GM23338 (cell line): ENCODE measurements around the gene HHAT. TPM values are rescaled to one million over a fixed set of nuclear protein-coding genes. Genes with fewer than 3 reads are reported as not detected.

Source experiments
- ATAC-seq: fragments of 200-7000 bp; cut with Tn5 transposase; 3 replicates; pipeline ENCODE4 v1.9.1; 2020
- DNase-seq: peaks from one replicate; pipeline ENCODE4 v3.0.0-alpha.2; 2015; ENCODE audit warnings: low spot score
- H2AFZ ChIP-seq: fragments of 200-600 bp; sonication (generic); 2 replicates; pipeline ENCODE4 v1.8.0; 2016; ENCODE audit warnings: antibody characterized with exemption, mild to moderate bottlenecking, moderate library complexity
- H3F3A ChIP-seq: fragments of 200-600 bp; sonication (generic); replicated peaks from 2 replicates; pipeline ENCODE4 v1.8.0; 2017; ENCODE audit warnings: antibody characterized with exemption, mixed run types, low read depth
- H3K27ac ChIP-seq: fragments of 200-600 bp; sonication (generic); 2 replicates; pipeline ENCODE4 v1.6.1; 2016; ENCODE audit warnings: low read depth
- H3K27me3 ChIP-seq: fragments of 200-600 bp; sonication (generic); 2 replicates; pipeline ENCODE4 v1.8.0; 2016; ENCODE audit warnings: mild to moderate bottlenecking, mixed run types, moderate library complexity; ENCODE audit not compliant: insufficient read depth
- H3K36me3 ChIP-seq: fragments of 200-600 bp; sonication (generic); 2 replicates; pipeline ENCODE4 v1.8.0; 2016; ENCODE audit warnings: mild to moderate bottlenecking; ENCODE audit not compliant: insufficient read depth
- H3K4me1 ChIP-seq: fragments of 200-600 bp; sonication (generic); 2 replicates; pipeline ENCODE4 v1.8.0; 2016; ENCODE audit warnings: mild to moderate bottlenecking, moderate library complexity; ENCODE audit not compliant: insufficient read depth
- H3K4me2 ChIP-seq: fragments of 200-600 bp; sonication (generic); 2 replicates; pipeline ENCODE4 v1.7.1; 2017; ENCODE audit warnings: mixed run types
- H3K4me3 ChIP-seq: fragments of 200-600 bp; sonication (generic); 2 replicates; pipeline ENCODE4 v1.6.1; 2016; ENCODE audit warnings: mixed run types
- H3K79me2 ChIP-seq: fragments of 200-600 bp; sonication (generic); replicated peaks from 2 replicates; pipeline ENCODE4 v1.8.0; 2017; ENCODE audit warnings: mild to moderate bottlenecking; ENCODE audit not compliant: insufficient read depth
- H3K9me2 ChIP-seq: fragments of 200-600 bp; sonication (generic); 2 replicates; pipeline ENCODE4 v1.8.0; 2017; ENCODE audit not compliant: insufficient read depth
- H4K20me1 ChIP-seq: fragments of 200-600 bp; sonication (generic); replicated peaks from 2 replicates; pipeline ENCODE4 v1.8.0; 2017; ENCODE audit warnings: mild to moderate bottlenecking; ENCODE audit not compliant: insufficient read depth
- H3K27ac Mint-ChIP-seq: 2 replicates; pipeline ENCODE4 v1.8.0; 2020; ENCODE audit warnings: inconsistent platforms, mild to moderate bottlenecking, moderate library complexity, mixed read lengths
- H3K27me3 Mint-ChIP-seq: 3 replicates; pipeline ENCODE4 v1.8.0; 2022; ENCODE audit warnings: low read depth, mild to moderate bottlenecking, moderate library complexity, mixed read lengths, inconsistent platforms; ENCODE audit not compliant: insufficient read depth, poor library complexity
- H3K36me3 Mint-ChIP-seq: 3 replicates; pipeline ENCODE4 v1.8.0; 2021; ENCODE audit warnings: low read depth, mild to moderate bottlenecking, inconsistent platforms, moderate library complexity, mixed read lengths
- H3K4me1 Mint-ChIP-seq: 3 replicates; pipeline ENCODE4 v1.8.0; 2020; ENCODE audit warnings: mild to moderate bottlenecking, inconsistent platforms, mixed read lengths
- H3K4me3 Mint-ChIP-seq: 3 replicates; pipeline ENCODE4 v1.8.0; 2021; ENCODE audit warnings: moderate library complexity, mild to moderate bottlenecking, inconsistent platforms, mixed read lengths
- H3K9me3 Mint-ChIP-seq: 3 replicates; pipeline ENCODE4 v1.8.0; 2020; ENCODE audit warnings: moderate library complexity, mild to moderate bottlenecking, inconsistent platforms, mixed read lengths
- EZH2phosphoT487 ChIP-seq: fragments of 200-600 bp; sonication (generic); IDR thresholded peaks from one replicate; pipeline ENCODE4 v1.8.1; 2018; ENCODE audit warnings: antibody characterized with exemption; ENCODE audit not compliant: unreplicated experiment
- POLR2AphosphoS5 ChIP-seq: IDR thresholded peaks from 2 replicates; pipeline ENCODE4 v1.6.1; 2016; ENCODE audit warnings: antibody characterized with exemption, low read depth
- ZNF114 ChIP-seq: fragments of 250-450 bp; sonication (Bioruptor Pico); IDR thresholded peaks from 2 replicates; pipeline ENCODE4 v1.5.0; 2020; ENCODE audit warnings: mild to moderate bottlenecking, moderate library complexity
- polyA plus RNA-seq: library from polyadenylated mRNA; unstranded; fragments of >200 nt; fragmentation: Nextera tagmentation; extraction: Ambion mirVana; gene quantifications from 2 replicates; pipeline ENCODE4 v1.2.1, GENCODE V29; 2016
- total RNA-seq: library from RNA; depleted of rRNA; stranded (reverse); fragments of >200 nt; shearing (Covaris generic); gene quantifications from 2 replicates; pipeline ENCODE4 v1.2.3, GENCODE V29; 2014
- TF ChIP-seq, protein P1 (sequence below): IDR thresholded peaks from one replicate; pipeline ENCODE4 v1.6.1; 2018; ENCODE audit warnings: antibody characterized with exemption; ENCODE audit not compliant: unreplicated experiment
- TF ChIP-seq, protein P2 (sequence below): fragments of 250-450 bp; sonication (Bioruptor Pico); IDR thresholded peaks from 2 replicates; pipeline ENCODE4 v1.5.0; 2020; ENCODE audit warnings: mild to moderate bottlenecking, moderate library complexity

HHAT gene
- total and polyA plus RNA-seq, 2 experiments from 2014 or later, result 0.11 to 0.66 TPM

DNA sequence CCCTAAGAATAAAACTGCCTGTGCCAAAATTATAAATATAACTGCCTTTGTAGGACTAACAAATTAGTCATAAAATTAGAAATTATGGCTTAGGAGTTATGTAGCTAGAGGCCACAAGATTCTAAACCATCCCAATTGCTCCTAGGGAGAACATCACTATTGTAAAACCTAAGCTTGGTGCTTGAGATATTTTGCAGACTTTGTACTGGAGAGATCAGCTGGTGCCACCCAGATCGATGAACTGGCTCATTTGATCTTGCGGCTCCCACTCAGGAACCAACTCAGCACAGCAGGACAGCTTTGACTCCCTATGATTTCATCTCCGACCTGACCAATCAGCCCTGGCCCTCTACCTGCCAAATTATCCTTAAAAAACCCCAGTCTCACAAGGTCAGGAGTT is 30.6 kb downstream of the HHAT start (continued):
- TF ChIP-seq, protein P1, sequence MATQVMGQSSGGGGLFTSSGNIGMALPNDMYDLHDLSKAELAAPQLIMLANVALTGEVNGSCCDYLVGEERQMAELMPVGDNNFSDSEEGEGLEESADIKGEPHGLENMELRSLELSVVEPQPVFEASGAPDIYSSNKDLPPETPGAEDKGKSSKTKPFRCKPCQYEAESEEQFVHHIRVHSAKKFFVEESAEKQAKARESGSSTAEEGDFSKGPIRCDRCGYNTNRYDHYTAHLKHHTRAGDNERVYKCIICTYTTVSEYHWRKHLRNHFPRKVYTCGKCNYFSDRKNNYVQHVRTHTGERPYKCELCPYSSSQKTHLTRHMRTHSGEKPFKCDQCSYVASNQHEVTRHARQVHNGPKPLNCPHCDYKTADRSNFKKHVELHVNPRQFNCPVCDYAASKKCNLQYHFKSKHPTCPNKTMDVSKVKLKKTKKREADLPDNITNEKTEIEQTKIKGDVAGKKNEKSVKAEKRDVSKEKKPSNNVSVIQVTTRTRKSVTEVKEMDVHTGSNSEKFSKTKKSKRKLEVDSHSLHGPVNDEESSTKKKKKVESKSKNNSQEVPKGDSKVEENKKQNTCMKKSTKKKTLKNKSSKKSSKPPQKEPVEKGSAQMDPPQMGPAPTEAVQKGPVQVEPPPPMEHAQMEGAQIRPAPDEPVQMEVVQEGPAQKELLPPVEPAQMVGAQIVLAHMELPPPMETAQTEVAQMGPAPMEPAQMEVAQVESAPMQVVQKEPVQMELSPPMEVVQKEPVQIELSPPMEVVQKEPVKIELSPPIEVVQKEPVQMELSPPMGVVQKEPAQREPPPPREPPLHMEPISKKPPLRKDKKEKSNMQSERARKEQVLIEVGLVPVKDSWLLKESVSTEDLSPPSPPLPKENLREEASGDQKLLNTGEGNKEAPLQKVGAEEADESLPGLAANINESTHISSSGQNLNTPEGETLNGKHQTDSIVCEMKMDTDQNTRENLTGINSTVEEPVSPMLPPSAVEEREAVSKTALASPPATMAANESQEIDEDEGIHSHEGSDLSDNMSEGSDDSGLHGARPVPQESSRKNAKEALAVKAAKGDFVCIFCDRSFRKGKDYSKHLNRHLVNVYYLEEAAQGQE, result no peak
- no peak for TF ChIP-seq POLR2AphosphoS5
- no peak for TF ChIP-seq ZNF114
- TF ChIP-seq, protein P2, sequence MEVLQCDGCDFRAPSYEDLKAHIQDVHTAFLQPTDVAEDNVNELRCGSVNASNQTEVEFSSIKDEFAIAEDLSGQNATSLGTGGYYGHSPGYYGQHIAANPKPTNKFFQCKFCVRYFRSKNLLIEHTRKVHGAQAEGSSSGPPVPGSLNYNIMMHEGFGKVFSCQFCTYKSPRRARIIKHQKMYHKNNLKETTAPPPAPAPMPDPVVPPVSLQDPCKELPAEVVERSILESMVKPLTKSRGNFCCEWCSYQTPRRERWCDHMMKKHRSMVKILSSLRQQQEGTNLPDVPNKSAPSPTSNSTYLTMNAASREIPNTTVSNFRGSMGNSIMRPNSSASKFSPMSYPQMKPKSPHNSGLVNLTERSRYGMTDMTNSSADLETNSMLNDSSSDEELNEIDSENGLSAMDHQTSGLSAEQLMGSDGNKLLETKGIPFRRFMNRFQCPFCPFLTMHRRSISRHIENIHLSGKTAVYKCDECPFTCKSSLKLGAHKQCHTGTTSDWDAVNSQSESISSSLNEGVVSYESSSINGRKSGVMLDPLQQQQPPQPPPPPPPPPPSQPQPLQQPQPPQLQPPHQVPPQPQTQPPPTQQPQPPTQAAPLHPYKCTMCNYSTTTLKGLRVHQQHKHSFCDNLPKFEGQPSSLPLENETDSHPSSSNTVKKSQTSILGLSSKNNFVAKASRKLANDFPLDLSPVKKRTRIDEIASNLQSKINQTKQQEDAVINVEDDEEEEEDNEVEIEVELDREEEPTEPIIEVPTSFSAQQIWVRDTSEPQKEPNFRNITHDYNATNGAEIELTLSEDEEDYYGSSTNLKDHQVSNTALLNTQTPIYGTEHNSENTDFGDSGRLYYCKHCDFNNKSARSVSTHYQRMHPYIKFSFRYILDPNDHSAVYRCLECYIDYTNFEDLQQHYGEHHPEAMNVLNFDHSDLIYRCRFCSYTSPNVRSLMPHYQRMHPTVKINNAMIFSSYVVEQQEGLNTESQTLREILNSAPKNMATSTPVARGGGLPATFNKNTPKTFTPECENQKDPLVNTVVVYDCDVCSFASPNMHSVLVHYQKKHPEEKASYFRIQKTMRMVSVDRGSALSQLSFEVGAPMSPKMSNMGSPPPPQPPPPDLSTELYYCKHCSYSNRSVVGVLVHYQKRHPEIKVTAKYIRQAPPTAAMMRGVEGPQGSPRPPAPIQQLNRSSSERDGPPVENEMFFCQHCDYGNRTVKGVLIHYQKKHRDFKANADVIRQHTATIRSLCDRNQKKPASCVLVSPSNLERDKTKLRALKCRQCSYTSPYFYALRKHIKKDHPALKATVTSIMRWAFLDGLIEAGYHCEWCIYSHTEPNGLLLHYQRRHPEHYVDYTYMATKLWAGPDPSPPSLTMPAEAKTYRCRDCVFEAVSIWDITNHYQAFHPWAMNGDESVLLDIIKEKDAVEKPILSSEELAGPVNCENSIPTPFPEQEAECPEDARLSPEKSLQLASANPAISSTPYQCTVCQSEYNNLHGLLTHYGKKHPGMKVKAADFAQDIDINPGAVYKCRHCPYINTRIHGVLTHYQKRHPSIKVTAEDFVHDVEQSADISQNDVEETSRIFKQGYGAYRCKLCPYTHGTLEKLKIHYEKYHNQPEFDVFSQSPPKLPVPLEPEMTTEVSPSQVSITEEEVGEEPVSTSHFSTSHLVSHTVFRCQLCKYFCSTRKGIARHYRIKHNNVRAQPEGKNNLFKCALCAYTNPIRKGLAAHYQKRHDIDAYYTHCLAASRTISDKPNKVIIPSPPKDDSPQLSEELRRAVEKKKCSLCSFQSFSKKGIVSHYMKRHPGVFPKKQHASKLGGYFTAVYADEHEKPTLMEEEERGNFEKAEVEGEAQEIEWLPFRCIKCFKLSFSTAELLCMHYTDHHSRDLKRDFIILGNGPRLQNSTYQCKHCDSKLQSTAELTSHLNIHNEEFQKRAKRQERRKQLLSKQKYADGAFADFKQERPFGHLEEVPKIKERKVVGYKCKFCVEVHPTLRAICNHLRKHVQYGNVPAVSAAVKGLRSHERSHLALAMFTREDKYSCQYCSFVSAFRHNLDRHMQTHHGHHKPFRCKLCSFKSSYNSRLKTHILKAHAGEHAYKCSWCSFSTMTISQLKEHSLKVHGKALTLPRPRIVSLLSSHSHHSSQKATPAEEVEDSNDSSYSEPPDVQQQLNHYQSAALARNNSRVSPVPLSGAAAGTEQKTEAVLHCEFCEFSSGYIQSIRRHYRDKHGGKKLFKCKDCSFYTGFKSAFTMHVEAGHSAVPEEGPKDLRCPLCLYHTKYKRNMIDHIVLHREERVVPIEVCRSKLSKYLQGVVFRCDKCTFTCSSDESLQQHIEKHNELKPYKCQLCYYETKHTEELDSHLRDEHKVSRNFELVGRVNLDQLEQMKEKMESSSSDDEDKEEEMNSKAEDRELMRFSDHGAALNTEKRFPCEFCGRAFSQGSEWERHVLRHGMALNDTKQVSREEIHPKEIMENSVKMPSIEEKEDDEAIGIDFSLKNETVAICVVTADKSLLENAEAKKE (CRISPR knock-in tag), result no peak

DNA sequence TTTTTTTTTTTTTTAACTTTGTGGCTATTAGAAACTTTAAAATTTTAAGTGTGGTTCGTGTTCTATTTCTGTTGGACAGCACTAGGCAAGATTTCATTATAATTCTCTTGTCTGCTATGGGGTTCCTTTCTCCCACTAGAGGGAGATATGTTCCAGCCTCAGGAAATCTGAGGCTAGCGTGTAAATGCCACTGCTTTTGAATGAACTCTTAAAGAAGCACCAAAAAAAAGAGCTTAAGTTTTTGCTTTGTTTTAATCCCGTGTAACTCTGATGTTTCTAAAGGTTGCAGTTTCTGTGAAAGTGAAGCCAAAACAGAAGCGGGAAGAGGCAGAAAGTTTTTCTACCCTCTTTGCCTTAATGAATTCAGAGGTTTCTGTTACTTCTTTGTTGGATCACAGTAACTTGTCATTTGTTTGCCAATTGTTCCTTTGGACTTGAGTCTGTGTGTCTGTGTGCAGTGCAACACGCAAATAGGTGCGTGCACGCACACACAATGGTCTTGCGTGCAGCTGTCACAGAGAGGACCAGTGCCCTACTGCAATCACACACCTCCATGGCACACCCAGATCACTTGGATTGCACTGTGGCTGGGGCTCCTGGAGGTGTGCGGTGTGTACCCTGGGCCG is 32.3 kb downstream of the HHAT start:
- Histone ChIP-seq H4K20me1 (no peaks in the 10 kb centered on the region), H3K27me3 (no peaks in the 10 kb centered on the region), H2AFZ (peak overlapping the region; percentile 40), H3K4me2 (0 out of 2 replicates have a peak overlapping the region, but pooled peaks have one; percentile 6), H3K4me3 (no peak overlapping the region), H3K27ac (no peak overlapping the region), H3K79me2 (no peaks in the 10 kb centered on the region), H3K4me1 (peaks cover 17% of the 10 kb centered on the region), H3K36me3 (no peaks in the 10 kb centered on the region), H3K9me2 (no peaks in the 10 kb centered on the region), H3F3A (no peaks in the 10 kb centered on the region)
- ATAC-seq (peak; percentile 67), DNase-seq (peak; percentile 60)
- no peaks in the 10 kb centered on the region for H3K36me3 Mint-ChIP-seq
- H3K27me3 Mint-ChIP-seq, result peaks cover 4% of the 10 kb centered on the region
- H3K4me3 Mint-ChIP-seq, result no peak overlapping the region
- H3K27ac Mint-ChIP-seq, result no peak overlapping the region
- H3K9me3 Mint-ChIP-seq, result no peaks in the 10 kb centered on the region
- peaks cover 31% of the 10 kb centered on the region for H3K4me1 Mint-ChIP-seq
- TF ChIP-seq, protein P2 (CRISPR knock-in tag), result no peak
- TF ChIP-seq EZH2phosphoT487, result no peak
